ENCODE results near the gene JUP. TPM values are rescaled to one million over a fixed set of nuclear protein-coding genes. Genes with fewer than 3 reads are reported as not detected.

Gene JUP
- total and polyA plus RNA-seq, 2 of the 13 experiments (the other 11 are each of a cell fraction or from before 2014, with no cell fraction given), result 12.1 to 20.6 TPM

GRCh38 chr17:41793784-41794539 lies 7.5 kb upstream of the JUP start (continued):
- 0 out of 2 replicates have a peak, but pooled peaks have one; percentile 20 for TF ChIP-seq ZNF609 (CRISPR knock-in tag; IDR thresholded peaks at IDR 0.05; ENCODE audit: borderline replicate concordance)
- no peak for TF ChIP-seq ZNF703 (CRISPR knock-in tag; IDR thresholded peaks at IDR 0.05; ENCODE audit: borderline replicate concordance)
- no peak for TF ChIP-seq ZNF709 (CRISPR knock-in tag; IDR thresholded peaks at IDR 0.05)
- TF ChIP-seq ZNF777 (CRISPR knock-in tag; IDR thresholded peaks at IDR 0.05), result no peak
- TF ChIP-seq THAP8 (CRISPR knock-in tag; IDR thresholded peaks at IDR 0.05; ENCODE audit: borderline replicate concordance), result no peak
- no peak for TF ChIP-seq KDM4B (CRISPR knock-in tag; IDR thresholded peaks at IDR 0.05)
- no peak for TF ChIP-seq DDIT3 (CRISPR knock-in tag; IDR thresholded peaks at IDR 0.05)
- no peak for TF ChIP-seq REL (CRISPR knock-in tag; conservative IDR thresholded peaks at IDR 0.05)
- no peak for TF ChIP-seq SP140L (CRISPR knock-in tag; IDR thresholded peaks at IDR 0.05; ENCODE audit: borderline replicate concordance)
- TF ChIP-seq TCF7 (IDR thresholded peaks at IDR 0.05; ENCODE audit: low read depth), result no peak
- peak; percentile 31; the same call in 1 of the 2 replicates for TF ChIP-seq HDAC2 (CRISPR knock-in tag; IDR thresholded peaks at IDR 0.05)
- TF ChIP-seq PATZ1 (CRISPR knock-in tag; IDR thresholded peaks at IDR 0.05), result peak; percentile 57
- TF ChIP-seq NFE2L1 (CRISPR knock-in tag; IDR thresholded peaks at IDR 0.05; ENCODE audit: borderline replicate concordance), result no peak
- no peak for TF ChIP-seq TOE1 (CRISPR knock-in tag; IDR thresholded peaks at IDR 0.05)
- TF ChIP-seq LRRFIP1 (CRISPR knock-in tag; conservative IDR thresholded peaks at IDR 0.05), result no peak
